Kidney (tissue), 14 donors: ENCODE measurements around the gene WDR7. TPM values are rescaled to one million over a fixed set of nuclear protein-coding genes. Genes with fewer than 3 reads are reported as not detected.

Source experiments
- DNase-seq, 5 donors: peaks; one replicate each; pipeline ENCODE4 v3.0.0-alpha.2; 2013 to 2020
- FAIRE-seq: peaks from 2 replicates; lab custom pipeline; 2012; peaks lifted over from hg19 to GRCh38; lab: Jason Lieb, UNC
- H3K27ac ChIP-seq, 2 donors: one replicate each; pipeline ENCODE4 v1.7.0; 2013; ENCODE audit warnings: low read depth in 2 of 2, low read length in 2 of 2, inconsistent platforms in 1 of 2
- H3K27me3 ChIP-seq: one replicate; pipeline ENCODE4 v1.7.1; 2013; ENCODE audit warnings: low read length, inconsistent platforms; ENCODE audit not compliant: control insufficient read depth, insufficient read depth
- H3K36me3 ChIP-seq, 3 donors: one replicate each; pipeline versions ENCODE4 v1.7.0 to v1.7.1; 2013; ENCODE audit warnings: low read length in 3 of 3, control low read depth in 1 of 3, inconsistent platforms in 1 of 3; ENCODE audit not compliant: insufficient read depth in 3 of 3, control insufficient read depth in 2 of 3
- H3K4me1 ChIP-seq, 3 donors: one replicate each; pipeline versions ENCODE4 v1.7.0 to v1.7.1; 2013; ENCODE audit warnings: low read length in 3 of 3, inconsistent platforms in 1 of 3, low read depth in 1 of 3; ENCODE audit not compliant: control insufficient read depth in 2 of 3, insufficient read depth in 2 of 3
- H3K4me3 ChIP-seq, 3 donors: one replicate each; pipeline versions ENCODE4 v1.7.0 to v1.8.1; 2013; ENCODE audit warnings: low read length in 3 of 3, control low read depth in 1 of 3, inconsistent platforms in 1 of 3
- H3K9ac ChIP-seq, 3 donors: one replicate each; pipeline versions ENCODE4 v1.7.0 to v1.7.1; 2013; ENCODE audit warnings: low read length in 3 of 3, control low read depth in 1 of 3, inconsistent platforms in 1 of 3
- H3K9me3 ChIP-seq, 3 donors: one replicate each; pipeline versions ENCODE4 v1.7.0 to v1.7.1; 2013; ENCODE audit warnings: low read length in 3 of 3, control low read depth in 1 of 3, inconsistent platforms in 1 of 3; ENCODE audit not compliant: control insufficient read depth in 2 of 3, insufficient read depth in 1 of 3
- CTCF ChIP-seq: IDR thresholded peaks from 3 replicates; pipeline ENCODE4 v1.5.1; 2012; ENCODE audit warnings: mild to moderate bottlenecking, moderate library complexity, borderline replicate concordance; ENCODE audit not compliant: insufficient read depth; ENCODE audit errors: extremely low read depth
- intact Hi-C: fragments of 100-400 bp; cut with DNase I; formaldehyde crosslinking; loops from one replicate; pipeline ENCODE4 v1.11.1; 2022
- polyA plus RNA-seq: library from polyadenylated mRNA; stranded (reverse); fragments of 350-450 nt; fragmentation: Illumina TruSeq; extraction: RNeasy Lipid Tissue Mini Kit (QIAGEN cat#74804); gene quantifications from one replicate; pipeline ENCODE4 v1.2.3, GENCODE V29; 2014; ENCODE audit warnings: low read depth, low replicate concordance; ENCODE audit not compliant: insufficient read depth
- total RNA-seq: library from RNA; stranded (reverse); fragmentation: NEBNext Ultra II Directional; extraction: Animal tissue kit (Norgen Biotek cat#: 25700); gene quantifications from one replicate; pipeline ENCODE4 v1.2.1, GENCODE V29; 2021
- donor health status: control.
- donor health status: control.
- donor health status: control.
- donor health status: control.
- donor health status: control.
- donor health status: DM: yes; HTN: yes; CAD: no.
- donor health status: Normal renal cell carcinoma (clear cell type).

WDR7 gene
- total and polyA plus RNA-seq, 2 donors from 2014 or later = 7.3 to 34.4 TPM

- H3K27me3 ChIP-seq = no peaks in the 10 kb centered on the region
- H3K4me3 ChIP-seq = no peak overlapping the region
- intact Hi-C loops = no loop called here
- H3K9me3 ChIP-seq = no peaks in the 10 kb centered on the region
- H3K36me3 ChIP-seq = no peaks in the 10 kb centered on the region
- no peak for TF ChIP-seq CTCF
- DNase-seq (no peak), FAIRE-seq (no peak)
- H3K27ac ChIP-seq = no peak overlapping the region
- H3K9ac ChIP-seq = no peak overlapping the region
- no peaks in the 10 kb centered on the region for H3K4me1 ChIP-seq
Observed at GRCh38 chr18:56741685-56742084, 90.5 kb downstream of the WDR7 start.

GRCh38 chr18:56743115-56743514, 92.0 kb downstream of the WDR7 start:
- Histone ChIP-seq H3K27ac (no peak overlapping the region), H3K9me3 (no peaks in the 10 kb centered on the region), H3K36me3 (no peaks in the 10 kb centered on the region), H3K27me3 (no peaks in the 10 kb centered on the region), H3K4me1 (no peaks in the 10 kb centered on the region), H3K4me3 (no peak overlapping the region), H3K9ac (no peak overlapping the region)
- intact Hi-C loops = no loop called here
- DNase-seq = no peak
- FAIRE-seq = no peak
- TF ChIP-seq CTCF = no peak

- no peak for FAIRE-seq
- intact Hi-C loops = no loop called here
Observed at GRCh38 chr18:56747032-56747658, 96.0 kb downstream of the WDR7 start.

More at GRCh38 chr18:56747032-56747658, 96.0 kb downstream of the WDR7 start:
- H3K9ac ChIP-seq = no peak overlapping the region
- TF ChIP-seq CTCF = no peak
- no peak overlapping the region for H3K4me3 ChIP-seq
- no peak for DNase-seq
- no peaks in the 10 kb centered on the region for H3K9me3 ChIP-seq
- no peaks in the 10 kb centered on the region for H3K27me3 ChIP-seq
- no peaks in the 10 kb centered on the region for H3K36me3 ChIP-seq
- H3K27ac ChIP-seq = no peak overlapping the region
- H3K4me1 ChIP-seq = no peaks in the 10 kb centered on the region
